ENCODE data around the gene ERMP1. TPM values are rescaled to one million over a fixed set of nuclear protein-coding genes. Genes with fewer than 3 reads are reported as not detected.

Gene ERMP1
- polyA plus RNA-seq, 3 donors: 2.5 to 3.7 (median 3.6) TPM

DNA sequence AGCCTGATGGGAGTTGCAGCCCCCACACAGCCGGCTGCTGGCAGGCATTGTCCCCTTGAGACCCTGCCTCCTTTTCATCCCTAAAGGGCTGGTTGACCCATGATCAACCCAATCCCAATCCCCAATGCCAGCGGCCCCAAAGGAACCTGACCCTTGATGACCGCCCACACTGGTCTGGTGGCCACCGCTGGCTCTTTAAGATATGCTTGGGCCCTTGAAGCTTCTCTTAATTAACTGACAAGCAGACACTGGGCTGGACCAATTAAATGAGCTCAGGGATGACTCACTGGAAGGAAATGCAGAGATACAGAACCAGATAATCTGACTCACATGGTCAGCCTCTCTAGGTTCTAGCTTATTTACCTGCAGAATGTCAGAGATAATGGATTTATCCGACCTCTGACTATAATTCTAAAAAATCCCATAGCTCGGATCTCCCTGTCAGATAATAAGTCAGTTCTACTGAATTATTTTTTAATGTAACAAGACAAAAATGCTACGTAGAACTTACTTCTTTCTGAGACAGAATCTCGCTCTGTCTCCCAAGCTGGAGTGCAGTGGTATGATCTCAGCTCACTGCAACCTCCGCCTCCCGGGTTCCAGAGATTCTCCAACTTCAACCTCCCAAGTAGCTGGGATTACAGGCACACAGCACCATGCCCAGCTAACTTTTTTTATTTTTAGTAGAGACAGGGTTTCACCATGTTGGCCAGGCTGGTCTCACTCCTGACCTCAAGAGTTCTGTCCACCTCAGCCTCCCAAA is 46.7 kb upstream of the ERMP1 start:
- Mint-ChIP-seq H3K4me1 (no peaks in the 10 kb centered on the region), H3K36me3 (no peaks in the 10 kb centered on the region), H3K9me3 (peaks cover 0 to 3% (median 0%) of the 10 kb centered on the region in 7 donors), H3K4me3 (no peak overlapping the region), H3K27ac (no peak overlapping the region), H3K27me3 (ENCODE audit: low read depth in 3 of 3) (peaks cover 0 to 3% (median 0%) of the 10 kb centered on the region in 3 donors)
- intact Hi-C loops (cut with micrococcal nuclease): loop anchor here in 1 of 2 donors (10.0 kb wide), 1 partner anchor 175 kb away; no protein-coding TSS in a partner anchor
- H4K20me1 ChIP-seq (ENCODE audit: insufficient read depth, low read length): no peaks in the 10 kb centered on the region
- H3K4me3 ChIP-seq (replicated peaks in 1 of 3; ENCODE audit: low read depth in 2 of 3, low read length in 3 of 3): no peak overlapping the region
- H3K9me3 ChIP-seq (replicated peaks in 1 of 2; ENCODE audit: control insufficient read depth in 1 of 2, insufficient read depth in 1 of 2, low read length in 2 of 2): no peaks in the 10 kb centered on the region
- H3K9ac ChIP-seq (ENCODE audit: insufficient read depth, low read length, poor library complexity, severe bottlenecking): no peak overlapping the region
- DNase-seq: no peak
- no peaks in the 10 kb centered on the region for H3K4me1 ChIP-seq (ENCODE audit: control insufficient read depth in 1 of 2, insufficient read depth in 2 of 2, low read length in 2 of 2)
- no peaks in the 10 kb centered on the region for H3K36me3 ChIP-seq (replicated peaks in 1 of 2; ENCODE audit: control insufficient read depth in 1 of 2, insufficient read depth in 2 of 2, low read length in 2 of 2)
- H2AFZ ChIP-seq (ENCODE audit: insufficient read depth, low read depth, low read length, poor library complexity, severe bottlenecking): no peak overlapping the region
- no peak overlapping the region for H3K4me2 ChIP-seq (replicated peaks; ENCODE audit: extremely low read depth, low read length, poor library complexity, severe bottlenecking)
- H3K79me2 ChIP-seq (ENCODE audit: insufficient read depth, low read length): no peaks in the 10 kb centered on the region
- WGBS (ENCODE audit: insufficient coverage): 100% methylated on average over 7 of the region's 10 CpGs
- H3K27ac ChIP-seq (ENCODE audit: low read depth in 1 of 2, low read length in 2 of 2): no peak overlapping the region
- H3K27me3 ChIP-seq (ENCODE audit: control insufficient read depth in 2 of 2, insufficient read depth in 2 of 2, low read length in 2 of 2): no peaks in the 10 kb centered on the region
- no peak for TF ChIP-seq CTCF (IDR thresholded peaks at IDR 0.05)

- Histone ChIP-seq H3K4me1 (ENCODE audit: control insufficient read depth in 1 of 2, insufficient read depth in 2 of 2, low read length in 2 of 2) (no peaks in the 10 kb centered on the region), H3K9me3 (replicated peaks in 1 of 2; ENCODE audit: control insufficient read depth in 1 of 2, insufficient read depth in 1 of 2, low read length in 2 of 2) (no peaks in the 10 kb centered on the region), H3K4me2 (replicated peaks; ENCODE audit: extremely low read depth, low read length, poor library complexity, severe bottlenecking) (no peak overlapping the region), H4K20me1 (ENCODE audit: insufficient read depth, low read length) (no peaks in the 10 kb centered on the region), H3K9ac (ENCODE audit: insufficient read depth, low read length, poor library complexity, severe bottlenecking) (no peak overlapping the region), H3K27ac (ENCODE audit: low read depth in 1 of 2, low read length in 2 of 2) (no peak overlapping the region), H3K36me3 (replicated peaks in 1 of 2; ENCODE audit: control insufficient read depth in 1 of 2, insufficient read depth in 2 of 2, low read length in 2 of 2) (no peaks in the 10 kb centered on the region), H2AFZ (ENCODE audit: insufficient read depth, low read depth, low read length, poor library complexity, severe bottlenecking) (no peak overlapping the region), H3K4me3 (replicated peaks in 1 of 3; ENCODE audit: low read depth in 2 of 3, low read length in 3 of 3) (no peak overlapping the region), H3K27me3 (ENCODE audit: control insufficient read depth in 2 of 2, insufficient read depth in 2 of 2, low read length in 2 of 2) (no peaks in the 10 kb centered on the region), H3K79me2 (ENCODE audit: insufficient read depth, low read length) (no peaks in the 10 kb centered on the region)
- peaks cover 0 to 4% (median 0%) of the 10 kb centered on the region in 3 donors for H3K27me3 Mint-ChIP-seq (ENCODE audit: low read depth in 3 of 3)
- H3K9me3 Mint-ChIP-seq: no peaks in the 10 kb centered on the region
- H3K27ac Mint-ChIP-seq: no peak overlapping the region
- no peaks in the 10 kb centered on the region for H3K36me3 Mint-ChIP-seq
- WGBS (ENCODE audit: insufficient coverage): 95% methylated on average over 4 of the region's 7 CpGs
- H3K4me1 Mint-ChIP-seq: no peaks in the 10 kb centered on the region
- no peak for DNase-seq
- intact Hi-C loops (cut with micrococcal nuclease): no loop called here
- H3K4me3 Mint-ChIP-seq: no peak overlapping the region
- TF ChIP-seq CTCF (IDR thresholded peaks at IDR 0.05): no peak
Measured at GRCh38 chr9:5876711-5877110, 43.8 kb upstream of the ERMP1 start.

All from CD14-positive monocyte (primary cell).